Measurements from ENCODE around the gene DMAC2L. TPM values are rescaled to one million over a fixed set of nuclear protein-coding genes. Genes with fewer than 3 reads are reported as not detected.

DMAC2L gene, protein sequence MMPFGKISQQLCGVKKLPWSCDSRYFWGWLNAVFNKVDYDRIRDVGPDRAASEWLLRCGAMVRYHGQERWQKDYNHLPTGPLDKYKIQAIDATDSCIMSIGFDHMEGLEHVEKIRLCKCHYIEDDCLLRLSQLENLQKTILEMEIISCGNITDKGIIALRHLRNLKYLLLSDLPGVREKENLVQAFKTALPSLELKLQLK
- 3.5 and 5.2 TPM in 2 replicates for total RNA-seq

DNA sequence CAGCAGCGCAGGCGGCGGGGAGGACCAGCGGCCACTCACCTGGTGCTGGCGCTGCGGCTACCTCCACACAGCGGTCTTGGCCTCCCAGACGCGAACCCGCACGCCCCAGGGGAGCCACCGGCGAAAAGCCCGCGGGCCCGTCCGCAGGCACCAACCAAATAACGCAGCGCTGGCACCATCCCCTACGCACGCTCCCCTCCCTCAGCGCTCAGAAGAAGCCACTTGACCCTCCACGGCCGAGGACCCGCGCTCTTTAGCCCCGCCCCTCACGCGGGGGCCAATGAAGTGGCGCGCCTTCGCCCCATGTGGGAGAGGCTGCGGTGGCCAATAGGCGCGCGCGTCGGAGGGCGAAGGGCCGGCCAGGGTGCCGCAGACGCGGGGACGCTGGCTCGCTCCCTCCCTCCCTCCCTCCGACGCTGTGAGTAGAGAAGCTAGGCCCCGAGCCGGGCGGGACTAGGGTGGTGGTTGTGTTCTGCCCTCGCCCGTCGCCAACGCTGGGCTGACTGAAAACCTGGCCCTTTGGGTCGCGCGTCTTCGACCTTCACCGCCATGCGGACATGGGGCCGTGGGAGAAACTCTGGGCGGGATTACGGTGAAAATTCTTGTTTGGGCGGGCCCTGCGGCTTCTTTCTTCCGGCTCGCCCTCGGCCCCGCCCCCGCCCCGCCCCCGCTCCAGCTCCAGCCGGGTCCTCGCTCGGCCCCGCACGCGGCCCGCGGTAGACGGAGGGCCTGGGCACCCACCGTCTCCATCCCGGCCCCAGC lies at the start of gene DMAC2L, which contains the start of gene L2HGDH:
Gene DMAC2L, plus strand, starts transcription at position 353 of the 762 bp plus-strand sequence. CDS start 9,164 bp downstream, outside the sequence.
Gene L2HGDH, minus strand, starts transcription at position 258 of the 762 bp plus-strand sequence. Its CDS starts 79 bp downstream, at position 179.
- TF ChIP-seq, protein P1, sequence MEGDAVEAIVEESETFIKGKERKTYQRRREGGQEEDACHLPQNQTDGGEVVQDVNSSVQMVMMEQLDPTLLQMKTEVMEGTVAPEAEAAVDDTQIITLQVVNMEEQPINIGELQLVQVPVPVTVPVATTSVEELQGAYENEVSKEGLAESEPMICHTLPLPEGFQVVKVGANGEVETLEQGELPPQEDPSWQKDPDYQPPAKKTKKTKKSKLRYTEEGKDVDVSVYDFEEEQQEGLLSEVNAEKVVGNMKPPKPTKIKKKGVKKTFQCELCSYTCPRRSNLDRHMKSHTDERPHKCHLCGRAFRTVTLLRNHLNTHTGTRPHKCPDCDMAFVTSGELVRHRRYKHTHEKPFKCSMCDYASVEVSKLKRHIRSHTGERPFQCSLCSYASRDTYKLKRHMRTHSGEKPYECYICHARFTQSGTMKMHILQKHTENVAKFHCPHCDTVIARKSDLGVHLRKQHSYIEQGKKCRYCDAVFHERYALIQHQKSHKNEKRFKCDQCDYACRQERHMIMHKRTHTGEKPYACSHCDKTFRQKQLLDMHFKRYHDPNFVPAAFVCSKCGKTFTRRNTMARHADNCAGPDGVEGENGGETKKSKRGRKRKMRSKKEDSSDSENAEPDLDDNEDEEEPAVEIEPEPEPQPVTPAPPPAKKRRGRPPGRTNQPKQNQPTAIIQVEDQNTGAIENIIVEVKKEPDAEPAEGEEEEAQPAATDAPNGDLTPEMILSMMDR (IDR thresholded peaks at IDR 0.05; ENCODE audit: insufficient read depth, low read depth, low read length): no peak
- H3K4me3 ChIP-seq (ENCODE audit: low read depth, low read length): peak within 1 kb of the TSS; percentile 88
- peak; percentile 91 for DNase-seq (ENCODE audit: low read depth)

DNA sequence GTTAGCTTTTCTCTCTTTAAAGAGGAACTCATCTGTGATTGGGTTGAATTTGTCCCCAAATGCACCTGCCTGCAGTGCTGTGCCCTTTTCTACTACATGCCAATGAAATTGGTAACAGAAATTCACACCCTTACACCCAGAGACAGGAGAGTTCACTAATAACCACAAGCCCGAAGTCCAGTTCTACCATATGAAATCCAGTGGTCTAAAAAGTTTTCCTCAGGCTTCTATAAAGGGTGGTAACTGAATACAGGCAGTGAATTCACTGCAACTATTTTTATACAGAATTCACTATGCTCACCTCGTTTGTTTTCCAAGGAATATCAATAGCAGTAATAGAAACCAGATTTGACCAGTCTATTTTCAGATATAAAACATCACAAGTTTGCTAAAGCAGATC lies 49.3 kb upstream of the DMAC2L start:
- TF ChIP-seq, protein P1 (IDR thresholded peaks at IDR 0.05; ENCODE audit: insufficient read depth, low read depth, low read length): no peak
- H3K4me3 ChIP-seq (ENCODE audit: low read depth, low read length): no peak overlapping the region
- no peak for DNase-seq (ENCODE audit: low read depth)

DNA sequence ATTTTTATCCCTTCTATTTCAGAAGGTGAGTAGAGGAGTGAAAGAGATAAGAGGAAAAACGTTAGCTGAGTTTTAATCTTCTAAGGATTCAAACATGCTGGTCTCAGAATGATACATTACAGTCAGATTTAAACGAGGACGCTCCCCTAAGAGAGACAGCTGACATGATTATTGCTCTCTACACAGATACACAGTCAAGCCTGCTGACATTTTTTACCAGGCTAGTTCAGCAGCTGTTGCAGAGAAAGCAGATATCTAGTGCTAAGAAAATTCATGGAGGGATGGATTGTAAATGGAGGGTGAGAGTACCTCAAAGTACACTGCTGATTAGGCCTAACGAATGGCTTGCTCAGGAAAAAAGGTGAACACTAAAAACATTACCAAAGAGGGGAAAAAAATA lies 48.8 kb upstream of the DMAC2L start:
- DNase-seq (ENCODE audit: low read depth): no peak
- H3K4me3 ChIP-seq (ENCODE audit: low read depth, low read length): no peak overlapping the region

DNA sequence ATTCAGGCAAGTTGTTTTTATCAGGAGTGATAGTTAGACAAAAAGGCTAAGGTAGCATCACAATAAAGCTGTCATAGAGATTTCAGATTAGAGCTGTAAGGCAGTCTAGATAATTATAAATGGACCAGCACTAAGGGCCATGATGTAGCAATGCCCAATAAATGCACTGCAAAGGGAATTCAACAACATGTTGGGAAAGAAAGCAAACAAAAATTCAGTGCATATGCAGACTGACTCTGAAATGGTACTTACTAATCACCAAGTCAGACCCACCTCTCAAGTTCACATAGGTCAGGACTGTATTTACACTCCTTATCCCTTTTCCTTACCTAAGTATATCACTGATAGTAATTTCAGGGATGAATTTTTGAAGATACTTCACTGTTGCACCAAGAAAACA lies 47.1 kb upstream of the DMAC2L start:
- no peak overlapping the region for H3K4me3 ChIP-seq (ENCODE audit: low read depth, low read length)
- TF ChIP-seq, protein P1 (IDR thresholded peaks at IDR 0.05; ENCODE audit: insufficient read depth, low read depth, low read length): no peak
- DNase-seq (ENCODE audit: low read depth): no peak

More for the DNA sequence above, 48.8 kb upstream of the DMAC2L start:
- TF ChIP-seq, protein P1 (IDR thresholded peaks at IDR 0.05; ENCODE audit: insufficient read depth, low read depth, low read length): no peak

DNA sequence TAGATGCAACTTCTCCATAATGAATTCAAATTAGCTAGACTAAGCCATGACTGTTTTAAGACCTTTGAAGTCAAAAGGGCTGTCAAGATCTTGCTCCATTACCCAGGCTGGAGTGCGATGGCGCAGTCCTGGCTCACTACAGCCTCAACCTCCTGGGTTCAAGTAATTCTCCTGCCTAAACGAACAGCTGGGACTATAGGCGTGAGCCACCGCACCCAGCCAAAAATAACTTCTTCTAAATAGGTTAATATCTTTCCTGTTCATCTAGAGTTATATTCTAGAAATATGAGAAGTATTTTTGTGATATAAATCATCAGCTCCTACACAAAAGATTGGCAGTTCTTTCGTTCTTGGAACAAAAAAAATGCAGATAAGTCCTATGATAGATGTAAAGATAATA lies 41.2 kb upstream of the DMAC2L start:
- no peak for DNase-seq (ENCODE audit: low read depth)
- TF ChIP-seq, protein P1 (IDR thresholded peaks at IDR 0.05; ENCODE audit: insufficient read depth, low read depth, low read length): no peak
- no peak overlapping the region for H3K4me3 ChIP-seq (ENCODE audit: low read depth, low read length)

DNA sequence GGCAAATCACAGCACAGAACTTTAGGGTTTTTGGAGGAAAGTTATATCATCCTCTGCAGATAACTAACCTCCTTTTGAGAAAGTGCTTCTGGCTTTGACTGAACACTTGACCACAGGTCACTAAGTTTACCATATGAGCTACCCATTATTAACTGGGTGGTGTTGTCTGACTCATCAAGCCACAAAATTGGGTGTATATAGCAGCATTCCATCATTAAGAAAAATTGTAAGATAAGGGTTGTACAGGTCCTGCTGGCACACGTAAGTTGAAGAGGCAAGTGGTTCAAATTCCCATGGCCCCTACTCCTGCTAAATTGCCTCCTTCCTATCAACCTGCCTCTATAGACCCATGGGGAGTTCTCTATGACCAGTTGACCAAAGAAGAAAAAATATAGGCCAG lies 39.6 kb upstream of the DMAC2L start:
- H3K4me3 ChIP-seq (ENCODE audit: low read depth, low read length): no peak overlapping the region
- peak; percentile 11 for DNase-seq (ENCODE audit: low read depth)
- TF ChIP-seq, protein P1 (IDR thresholded peaks at IDR 0.05; ENCODE audit: insufficient read depth, low read depth, low read length): no peak

Data from fibroblast of villous mesenchyme (primary cell).